Heart right ventricle (tissue), 16 donors: Measurements from ENCODE around the gene KATNBL1. TPM values are rescaled to one million over a fixed set of nuclear protein-coding genes. Genes with fewer than 3 reads are reported as not detected.
"Not testable (repeated sequence)": the region's sequence is repeated elsewhere in the genome, so short reads cannot be mapped to it uniquely, and the experiment has no call there.

Source experiments
- ATAC-seq, 8 donors: fragments of 200-7000 bp; cut with Tn5 transposase; one replicate each; pipeline ENCODE4 v1.9.1; 2020; ENCODE audit warnings: mild to moderate bottlenecking in 8 of 8, moderate library complexity in 8 of 8, moderate number of reproducible peaks in 1 of 8
- DNase-seq, 2 donors: peaks; one replicate each; pipeline ENCODE4 v3.0.0-alpha.2; 2020
- H3K27ac ChIP-seq, 10 donors: fragments of 200-600 bp; sonication (generic) in 2 of 10; one replicate each; pipeline versions ENCODE4 v1.5.0 to v1.8.0; 2020 to 2022; ENCODE audit warnings: mild to moderate bottlenecking in 3 of 10
- H3K27me3 ChIP-seq, 7 donors: fragments of 200-600 bp; one replicate each; pipeline ENCODE4 v1.8.0; 2021 to 2022; ENCODE audit warnings: mild to moderate bottlenecking in 2 of 7
- H3K36me3 ChIP-seq, 9 donors: fragments of 200-600 bp; sonication (generic) in 1 of 9; one replicate each; pipeline versions ENCODE4 v1.5.0 to v1.8.0; 2020 to 2022; ENCODE audit warnings: mild to moderate bottlenecking in 2 of 9
- H3K4me1 ChIP-seq, 9 donors: fragments of 200-600 bp; sonication (generic) in 1 of 9; one replicate each; pipeline versions ENCODE4 v1.5.0 to v1.8.0; 2020 to 2022; ENCODE audit warnings: mild to moderate bottlenecking in 4 of 9
- H3K4me3 ChIP-seq, 10 donors: fragments of 200-600 bp; sonication (generic) in 2 of 10; one replicate each; pipeline versions ENCODE4 v1.5.0 to v1.8.0; 2020 to 2022; ENCODE audit warnings: mild to moderate bottlenecking in 7 of 10, moderate library complexity in 2 of 10
- H3K9me3 ChIP-seq, 11 donors: fragments of 200-600 bp in 10 of 11; sonication (generic) in 2 of 11; one replicate each; pipeline versions ENCODE4 v1.5.0 to v1.8.0; 2013 to 2022; ENCODE audit warnings: mild to moderate bottlenecking in 2 of 11, control low read depth in 1 of 11, moderate library complexity in 1 of 11
- CTCF ChIP-seq, 9 donors: fragments of 200-600 bp; sonication (generic) in 2 of 9; IDR thresholded peaks; one replicate each; pipeline versions ENCODE4 v1.5.0 to v1.8.0; 2021 to 2022; ENCODE audit warnings: antibody characterized with exemption in 9 of 9, mild to moderate bottlenecking in 5 of 9, moderate library complexity in 1 of 9
- WGBS, 2 donors: extraction: QIAGEN DNeasy Blood & Tissue Kit; methylation state at CpG; one replicate each; pipeline ENCODE4 v1.1.7; 2013; ENCODE audit warnings: inconsistent platforms in 1 of 2; 5-methylcytosine and 5-hydroxymethylcytosine counted together
- intact Hi-C, 10 donors: fragments of 100-400 bp; cut with DNase I; formaldehyde crosslinking; loops; one replicate each; pipeline versions ENCODE4 v1.11.1 to v1.14.2; 2022
- polyA plus RNA-seq, 2 donors: library from polyadenylated mRNA; stranded (reverse); fragments of 200-250 nt; gene quantifications; one replicate each; pipeline ENCODE4 v1.2.3, GENCODE V29; 2013
- total RNA-seq, 10 donors: library from RNA; stranded (reverse); fragmentation: NEBNext Ultra II Directional in 3 of 10; extraction: Animal tissue kit (Norgen Biotek cat#: 25700) in 3 of 10; gene quantifications; one replicate each; pipeline versions ENCODE4 v1.2.1 to v1.2.4, GENCODE V29; 2021 to 2023
- donor health status: Arrhythmogenic right ventricular cardiomyopathy.
- donor health status: ischemic (EF 13 %, LVEDD 7.1; RV severe dilation, severe dysfunction).
- donor health status: healthy with polysubstance abuse.
- donor health status: DM: no; HTN: yes; CAD: no.
- donor health status: DM: no; HTN: no; CAD: no.
- donor health status: ischemic (EF 25% LVEDD 6.9; RV normal size, moderate dysfunction).
- donor health status: ischemic (EF 25% LVEDD 5.7; RV mildly dilated, moderate dysfunction).
- donor health status: healthy.
- donor health status: DM: yes; HTN: yes; CAD: no.
- donor health status: Ischemic cardiomyopathy.
- donor health status: ischemic (EF 35%, LVEDD 5.7; RV mildly dilated, moderate dysfunction).
- donor health status: nonischemic (EF 11% LVEDD 7.7; RV severe dilation, severe dysfunction).
- donor health status: DM: yes; HTN: yes; CAD: no.
- donor health status: PGD.
- donor health status: ischemic (EF 29% LVEDD 5.4; RV normal size, mild dysfunction).
- donor health status: nonischemic (EF 23%, LVEDD 6.1; RV moderate dilation, normal function).

KATNBL1 gene
- total and polyA plus RNA-seq, 12 donors = 10.6 to 41.6 (median 17.4) TPM

GRCh38 chr15:34179234-34179633 lies 30.7 kb downstream of the KATNBL1 start:
- no peak for ATAC-seq
- intact Hi-C loops = no loop called here
- Histone ChIP-seq H3K27me3 (no peaks in the 10 kb centered on the region), H3K4me3 (no peak overlapping the region), H3K4me1 (peaks cover 0 to 10% (median 0%) of the 10 kb centered on the region in 9 donors), H3K27ac (no peak overlapping the region), H3K36me3 (peaks cover 0 to 11% (median 0%) of the 10 kb centered on the region in 9 donors), H3K9me3 (peaks cover 0 to 16% (median 3%) of the 10 kb centered on the region in 11 donors)
- TF ChIP-seq CTCF (IDR thresholded peaks at IDR 0.05) = no peak
- 61 to 74% methylated on average over 3 of the region's 3 CpGs for WGBS, 2 donors
- no peak for DNase-seq

- peaks cover 0 to 26% (median 5%) of the 10 kb centered on the region in 9 donors for H3K36me3 ChIP-seq
- ATAC-seq, H3K27me3 ChIP-seq, H3K4me3 ChIP-seq, DNase-seq, intact Hi-C loops, H3K4me1 ChIP-seq, H3K27ac ChIP-seq: not testable (repeated sequence)
- 94 to 95% methylated on average over 14 of the region's 14 CpGs for WGBS, 2 donors
- H3K9me3 ChIP-seq = peaks cover 0 to 39% (median 7%) of the 10 kb centered on the region in 11 donors
These were observed 43.8 kb downstream of the KATNBL1 start for GRCh38 chr15:34165987-34166573.

- DNase-seq = no peak
- TF ChIP-seq CTCF (IDR thresholded peaks at IDR 0.05) = no peak
- Histone ChIP-seq H3K27ac (peak overlapping the region in 1 of 10 donors; percentile 22), H3K4me1 (no peaks in the 10 kb centered on the region), H3K36me3 (peaks cover 0 to 68% (median 7%) of the 10 kb centered on the region in 9 donors), H3K9me3 (peaks cover 0 to 38% (median 8%) of the 10 kb centered on the region in 11 donors), H3K4me3 (no peak overlapping the region), H3K27me3 (no peaks in the 10 kb centered on the region)
- intact Hi-C loops = no loop called here
- no peak for ATAC-seq
- WGBS, 2 donors = 83 to 88% methylated on average over 9 of the region's 9 CpGs
These were observed 48.5 kb downstream of the KATNBL1 start for GRCh38 chr15:34161329-34161963.

GRCh38 chr15:34160735-34161134 lies 49.2 kb downstream of the KATNBL1 start:
- intact Hi-C loops = no loop called here
- 97% methylated on average over 5 of the region's 5 CpGs for WGBS, 2 donors
- H3K4me3 ChIP-seq = no peak overlapping the region
- H3K4me1 ChIP-seq = no peaks in the 10 kb centered on the region
- TF ChIP-seq CTCF (IDR thresholded peaks at IDR 0.05) = no peak
- peaks cover 0 to 44% (median 8%) of the 10 kb centered on the region in 11 donors for H3K9me3 ChIP-seq
- peak overlapping the region in 1 of 10 donors; percentile 22 for H3K27ac ChIP-seq
- no peaks in the 10 kb centered on the region for H3K27me3 ChIP-seq
- DNase-seq (no peak), ATAC-seq (no peak)
- peaks cover 0 to 75% (median 12%) of the 10 kb centered on the region in 9 donors for H3K36me3 ChIP-seq

GRCh38 chr15:34158355-34158754 lies 51.5 kb downstream of the KATNBL1 start:
- H3K27me3 ChIP-seq = no peaks in the 10 kb centered on the region
- ATAC-seq (no peak), DNase-seq (no peak)
- no peak overlapping the region for H3K4me3 ChIP-seq
- no peaks in the 10 kb centered on the region for H3K4me1 ChIP-seq
- no peak overlapping the region for H3K27ac ChIP-seq
- peaks cover 0 to 99% (median 21%) of the 10 kb centered on the region in 9 donors for H3K36me3 ChIP-seq
- peaks cover 0 to 61% (median 8%) of the 10 kb centered on the region in 11 donors for H3K9me3 ChIP-seq
- TF ChIP-seq CTCF (IDR thresholded peaks at IDR 0.05) = no peak
- intact Hi-C loops = no loop called here
